Neural progenitor cell (in vitro differentiated cells): ENCODE data around the gene PTRH2. TPM values are rescaled to one million over a fixed set of nuclear protein-coding genes. Genes with fewer than 3 reads are reported as not detected.

ENCODE experiments used
- DNase-seq: peaks from one replicate; pipeline ENCODE4 v3.0.0-alpha.2; 2016; ENCODE audit warnings: low spot score
- H2AFZ ChIP-seq: fragments of 200-600 bp; sonication (generic); replicated peaks from 2 replicates; pipeline ENCODE4 v1.6.1; 2016; ENCODE audit warnings: antibody characterized with exemption
- H3F3A ChIP-seq: fragments of 200-600 bp; sonication (generic); 2 replicates; pipeline ENCODE4 v1.6.1; 2016; ENCODE audit warnings: antibody characterized with exemption, low read depth
- H3K27ac ChIP-seq: fragments of 200-600 bp; sonication (generic); 2 replicates; pipeline ENCODE4 v1.5.1; 2016; ENCODE audit warnings: mild to moderate bottlenecking
- H3K27me3 ChIP-seq: fragments of 200-600 bp; sonication (generic); 2 replicates; pipeline ENCODE4 v1.6.1; 2016; ENCODE audit warnings: mild to moderate bottlenecking, moderate library complexity
- H3K36me3 ChIP-seq: fragments of 200-600 bp; sonication (generic); 2 replicates; pipeline ENCODE4 v1.5.1; 2016
- H3K4me1 ChIP-seq: fragments of 200-600 bp; sonication (generic); 2 replicates; pipeline ENCODE4 v1.6.1; 2016; ENCODE audit warnings: mixed run types
- H3K4me2 ChIP-seq: fragments of 200-600 bp; sonication (generic); 2 replicates; pipeline ENCODE4 v1.6.1; 2016
- H3K4me3 ChIP-seq: fragments of 200-600 bp; sonication (generic); 2 replicates; pipeline ENCODE4 v1.5.1; 2016
- H3K79me2 ChIP-seq: fragments of 200-600 bp; sonication (generic); 2 replicates; pipeline ENCODE4 v1.6.1; 2016; ENCODE audit warnings: low read depth
- H3K9ac ChIP-seq: fragments of 200-600 bp; sonication (generic); 2 replicates; pipeline ENCODE4 v1.6.1; 2016
- H3K9me3 ChIP-seq: fragments of 200-600 bp; sonication (generic); 2 replicates; pipeline ENCODE4 v1.5.1; 2016; ENCODE audit warnings: low read depth
- H4K20me1 ChIP-seq: fragments of 200-600 bp; sonication (generic); 2 replicates; pipeline ENCODE4 v1.6.1; 2016; ENCODE audit warnings: low read depth
- H3K27ac Mint-ChIP-seq: 3 replicates; pipeline ENCODE4 v1.8.0; 2021; ENCODE audit warnings: mixed read lengths
- H3K27me3 Mint-ChIP-seq: 2 replicates; pipeline ENCODE4 v1.8.0; 2022; ENCODE audit warnings: low read depth, mild to moderate bottlenecking, inconsistent platforms, moderate library complexity, mixed read lengths; ENCODE audit not compliant: insufficient read depth
- H3K36me3 Mint-ChIP-seq: 3 replicates; pipeline ENCODE4 v1.8.0; 2021; ENCODE audit warnings: mixed read lengths
- H3K4me1 Mint-ChIP-seq: 3 replicates; pipeline ENCODE4 v1.8.0; 2021; ENCODE audit warnings: mixed read lengths
- H3K4me3 Mint-ChIP-seq: 3 replicates; pipeline ENCODE4 v1.8.0; 2021; ENCODE audit warnings: mild to moderate bottlenecking, moderate library complexity, mixed read lengths
- H3K9me3 Mint-ChIP-seq: 3 replicates; pipeline ENCODE4 v1.8.0; 2020; ENCODE audit warnings: mixed read lengths
- EZH2 ChIP-seq: fragments of 200-600 bp; sonication (generic); IDR thresholded peaks from 2 replicates; pipeline ENCODE4 v1.6.1; 2017; ENCODE audit warnings: antibody characterized with exemption, mild to moderate bottlenecking, moderate library complexity
- EZH2phosphoT487 ChIP-seq: fragments of 200-600 bp; sonication (generic); IDR thresholded peaks from 2 replicates; pipeline ENCODE4 v1.6.1; 2017; ENCODE audit warnings: antibody characterized with exemption
- total RNA-seq: library from RNA; depleted of rRNA; stranded (reverse); fragments of >200 nt; gene quantifications from 2 replicates; pipeline ENCODE4 v1.2.3, GENCODE V29; 2015; ENCODE audit warnings: low replicate concordance
- TF ChIP-seq, protein P1 (sequence below): fragments of 200-600 bp; sonication (generic); IDR thresholded peaks from 2 replicates; pipeline ENCODE4 v1.5.1; 2017; ENCODE audit warnings: antibody characterized with exemption, mild to moderate bottlenecking

PTRH2 gene
- total RNA-seq, 1 donor from 2014 or later, result 17.6 TPM

DNA sequence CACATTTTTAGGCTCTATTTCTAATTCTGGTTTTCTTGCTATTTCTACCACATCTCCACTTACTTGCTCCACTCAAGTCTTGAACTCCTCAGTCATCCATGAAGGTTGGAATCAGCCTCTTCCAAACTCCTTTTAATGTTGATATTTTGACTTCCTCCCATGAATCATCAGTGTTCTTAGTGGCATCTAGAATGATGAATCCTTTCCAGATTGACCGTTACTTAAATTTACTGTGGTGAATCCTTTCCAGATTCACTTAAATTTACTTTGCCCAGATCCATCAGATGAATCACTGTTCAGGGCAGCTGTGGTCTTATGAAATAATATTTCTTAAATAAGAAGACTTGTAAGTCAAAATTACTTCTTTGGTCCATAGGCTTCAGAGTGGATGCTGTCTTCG, 55.1 kb downstream of the PTRH2 start:
- DNase-seq, result no peak
- no peaks in the 10 kb centered on the region for H3K4me1 ChIP-seq
- no peak overlapping the region for H2AFZ ChIP-seq
- H4K20me1 ChIP-seq, result peaks cover 5% of the 10 kb centered on the region
- no peak overlapping the region for H3K9ac ChIP-seq
- no peaks in the 10 kb centered on the region for H3K4me1 Mint-ChIP-seq
- H3K27ac ChIP-seq, result no peak overlapping the region
- H3K4me3 ChIP-seq, result no peak overlapping the region
- TF ChIP-seq, protein P1, sequence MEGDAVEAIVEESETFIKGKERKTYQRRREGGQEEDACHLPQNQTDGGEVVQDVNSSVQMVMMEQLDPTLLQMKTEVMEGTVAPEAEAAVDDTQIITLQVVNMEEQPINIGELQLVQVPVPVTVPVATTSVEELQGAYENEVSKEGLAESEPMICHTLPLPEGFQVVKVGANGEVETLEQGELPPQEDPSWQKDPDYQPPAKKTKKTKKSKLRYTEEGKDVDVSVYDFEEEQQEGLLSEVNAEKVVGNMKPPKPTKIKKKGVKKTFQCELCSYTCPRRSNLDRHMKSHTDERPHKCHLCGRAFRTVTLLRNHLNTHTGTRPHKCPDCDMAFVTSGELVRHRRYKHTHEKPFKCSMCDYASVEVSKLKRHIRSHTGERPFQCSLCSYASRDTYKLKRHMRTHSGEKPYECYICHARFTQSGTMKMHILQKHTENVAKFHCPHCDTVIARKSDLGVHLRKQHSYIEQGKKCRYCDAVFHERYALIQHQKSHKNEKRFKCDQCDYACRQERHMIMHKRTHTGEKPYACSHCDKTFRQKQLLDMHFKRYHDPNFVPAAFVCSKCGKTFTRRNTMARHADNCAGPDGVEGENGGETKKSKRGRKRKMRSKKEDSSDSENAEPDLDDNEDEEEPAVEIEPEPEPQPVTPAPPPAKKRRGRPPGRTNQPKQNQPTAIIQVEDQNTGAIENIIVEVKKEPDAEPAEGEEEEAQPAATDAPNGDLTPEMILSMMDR, result no peak
- TF ChIP-seq EZH2phosphoT487, result no peak
- no peak for TF ChIP-seq EZH2
- peaks cover 41% of the 10 kb centered on the region for H3K36me3 ChIP-seq
- H3K27me3 Mint-ChIP-seq, result no peaks in the 10 kb centered on the region
- H3F3A ChIP-seq, result no peaks in the 10 kb centered on the region
- peaks cover 20% of the 10 kb centered on the region for H3K79me2 ChIP-seq
- H3K9me3 ChIP-seq, result no peaks in the 10 kb centered on the region
- no peaks in the 10 kb centered on the region for H3K27me3 ChIP-seq
- no peak overlapping the region for H3K27ac Mint-ChIP-seq
- H3K4me2 ChIP-seq, result no peak overlapping the region
- peaks cover 62% of the 10 kb centered on the region for H3K36me3 Mint-ChIP-seq
- H3K4me3 Mint-ChIP-seq, result no peak overlapping the region
- peaks cover 11% of the 10 kb centered on the region for H3K9me3 Mint-ChIP-seq

- H3K36me3 Mint-ChIP-seq, result peaks cover 62% of the 10 kb centered on the region
- Histone ChIP-seq H3K79me2 (peaks cover 28% of the 10 kb centered on the region), H3K27me3 (no peaks in the 10 kb centered on the region), H3K4me2 (no peak overlapping the region), H3K4me1 (peaks cover 4% of the 10 kb centered on the region), H3K27ac (no peak overlapping the region), H3K9ac (no peak overlapping the region), H2AFZ (no peak overlapping the region), H3K4me3 (no peak overlapping the region), H4K20me1 (peaks cover 5% of the 10 kb centered on the region), H3F3A (no peaks in the 10 kb centered on the region), H3K36me3 (peaks cover 40% of the 10 kb centered on the region), H3K9me3 (no peaks in the 10 kb centered on the region)
- no peaks in the 10 kb centered on the region for H3K4me1 Mint-ChIP-seq
- TF ChIP-seq EZH2 (no peak), EZH2phosphoT487 (no peak)
- TF ChIP-seq, protein P1, result no peak
- no peak for DNase-seq
- H3K4me3 Mint-ChIP-seq, result no peak overlapping the region
- H3K9me3 Mint-ChIP-seq, result peaks cover 11% of the 10 kb centered on the region
- no peak overlapping the region for H3K27ac Mint-ChIP-seq
- no peaks in the 10 kb centered on the region for H3K27me3 Mint-ChIP-seq
Observed at GRCh38 chr17:59651346-59651745, 55.9 kb downstream of the PTRH2 start.

DNA sequence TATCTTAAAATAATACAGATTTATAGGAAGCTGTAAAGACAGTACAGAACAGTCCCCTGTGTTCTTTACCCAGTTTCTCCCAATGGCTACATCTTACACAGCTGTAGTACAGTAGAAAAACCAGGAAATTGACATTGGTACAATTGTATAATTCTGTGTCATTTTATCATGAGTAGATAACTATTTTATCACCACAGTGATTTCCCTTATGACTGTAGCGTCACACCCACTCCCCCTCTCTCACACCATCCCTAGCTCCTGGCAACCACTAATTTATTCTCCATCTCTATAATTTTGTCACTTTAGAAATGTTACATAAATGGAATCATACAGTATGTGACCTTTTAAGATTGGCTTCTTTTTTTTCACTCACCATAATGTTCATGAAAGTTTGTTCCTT, 56.6 kb downstream of the PTRH2 start:
- no peaks in the 10 kb centered on the region for H3K27me3 ChIP-seq
- H4K20me1 ChIP-seq, result peaks cover 5% of the 10 kb centered on the region
- peaks cover 57% of the 10 kb centered on the region for H3K36me3 Mint-ChIP-seq
- H2AFZ ChIP-seq, result no peak overlapping the region
- DNase-seq, result no peak
- no peak overlapping the region for H3K4me3 ChIP-seq
- no peaks in the 10 kb centered on the region for H3K4me1 Mint-ChIP-seq
- peaks cover 32% of the 10 kb centered on the region for H3K79me2 ChIP-seq
- H3K36me3 ChIP-seq, result peaks cover 33% of the 10 kb centered on the region
- no peaks in the 10 kb centered on the region for H3F3A ChIP-seq
- H3K9ac ChIP-seq, result no peak overlapping the region
- H3K4me2 ChIP-seq, result no peak overlapping the region
- peaks cover 11% of the 10 kb centered on the region for H3K9me3 Mint-ChIP-seq
- TF ChIP-seq, protein P1, result no peak
- no peak for TF ChIP-seq EZH2
- H3K4me1 ChIP-seq, result peaks cover 10% of the 10 kb centered on the region
- no peaks in the 10 kb centered on the region for H3K9me3 ChIP-seq
- H3K27ac Mint-ChIP-seq, result no peak overlapping the region
- no peak overlapping the region for H3K27ac ChIP-seq
- no peaks in the 10 kb centered on the region for H3K27me3 Mint-ChIP-seq
- H3K4me3 Mint-ChIP-seq, result no peak overlapping the region
